Measurements from ENCODE around the gene PTBP2. TPM values are rescaled to one million over a fixed set of nuclear protein-coding genes. Genes with fewer than 3 reads are reported as not detected.
A peak's percentile ranks its signal among the peaks of the same experiment; 100 is the strongest.

The PTBP2 gene
- total and polyA plus RNA-seq, 8 donors = 4.5 to 376 (median 26.0) TPM

GRCh38 chr1:96684744-96685143, 36.8 kb upstream of the PTBP2 start:
- peak in 1 of 2 donors; percentile 10 for DNase-seq
- Histone ChIP-seq H3K36me3 (no peaks in the 10 kb centered on the region), H3K9me3 (no peaks in the 10 kb centered on the region), H3K4me3 (no peak overlapping the region), H3K4me1 (no peaks in the 10 kb centered on the region), H3K27me3 (no peaks in the 10 kb centered on the region), H3K27ac (no peak overlapping the region)
- intact Hi-C loops (cut with DNase I; ENCODE audit: low total_unique reads) = no loop called here
- TF ChIP-seq POLR2AphosphoS5 (IDR thresholded peaks at IDR 0.05) = no peak
- no peak for TF ChIP-seq POLR2A (IDR thresholded peaks at IDR 0.05)
- TF ChIP-seq EP300 (IDR thresholded peaks at IDR 0.05) = no peak
- no peak for TF ChIP-seq CTCF (IDR thresholded peaks at IDR 0.05)

- peak in 1 of 2 donors; percentile 8 for DNase-seq
- Histone ChIP-seq H3K4me3 (no peak overlapping the region), H3K27me3 (no peaks in the 10 kb centered on the region), H3K9me3 (no peaks in the 10 kb centered on the region), H3K4me1 (no peaks in the 10 kb centered on the region), H3K27ac (no peak overlapping the region), H3K36me3 (no peaks in the 10 kb centered on the region)
- TF ChIP-seq EP300 (IDR thresholded peaks at IDR 0.05) (no peak), POLR2AphosphoS5 (IDR thresholded peaks at IDR 0.05) (no peak), POLR2A (IDR thresholded peaks at IDR 0.05) (no peak), CTCF (IDR thresholded peaks at IDR 0.05) (no peak)
- 53 to 70% (median 58%) methylated on average over 1 of the region's 1 CpG for WGBS, 5 donors
- intact Hi-C loops (cut with DNase I; ENCODE audit: low total_unique reads) = no loop called here
Measured at GRCh38 chr1:96688767-96689166, 32.8 kb upstream of the PTBP2 start.

- TF ChIP-seq EP300 (IDR thresholded peaks at IDR 0.05) = no peak
- no peak for TF ChIP-seq POLR2A (IDR thresholded peaks at IDR 0.05)
- no peak for TF ChIP-seq POLR2AphosphoS5 (IDR thresholded peaks at IDR 0.05)
- TF ChIP-seq CTCF (IDR thresholded peaks at IDR 0.05) = no peak
- H3K9me3 ChIP-seq = no peaks in the 10 kb centered on the region
- 85 to 93% (median 87%) methylated on average over 3 of the region's 3 CpGs for WGBS, 5 donors
- no peaks in the 10 kb centered on the region for H3K36me3 ChIP-seq
- no peaks in the 10 kb centered on the region for H3K4me1 ChIP-seq
- intact Hi-C loops (cut with DNase I; ENCODE audit: low total_unique reads) = no loop called here
- H3K4me3 ChIP-seq = no peak overlapping the region
- H3K27ac ChIP-seq = no peak overlapping the region
- H3K27me3 ChIP-seq = no peaks in the 10 kb centered on the region
- no peak for DNase-seq
Measured at GRCh38 chr1:96695954-96696353, 25.6 kb upstream of the PTBP2 start.

- intact Hi-C loops (cut with DNase I; ENCODE audit: low total_unique reads) = no loop called here
- no peak for TF ChIP-seq POLR2A (IDR thresholded peaks at IDR 0.05)
- TF ChIP-seq POLR2AphosphoS5 (IDR thresholded peaks at IDR 0.05) = no peak
- TF ChIP-seq EP300 (IDR thresholded peaks at IDR 0.05) = no peak
- H3K27me3 ChIP-seq = no peaks in the 10 kb centered on the region
- H3K9me3 ChIP-seq = no peaks in the 10 kb centered on the region
- no peaks in the 10 kb centered on the region for H3K4me1 ChIP-seq
- H3K36me3 ChIP-seq = no peaks in the 10 kb centered on the region
- H3K4me3 ChIP-seq = no peak overlapping the region
- WGBS, 5 donors = 44 to 64% (median 53%) methylated on average over 5 of the region's 5 CpGs
- H3K27ac ChIP-seq = no peak overlapping the region
- DNase-seq = no peak
Measured at GRCh38 chr1:96698342-96698983, 23.1 kb upstream of the PTBP2 start.

- H3K36me3 ChIP-seq = no peaks in the 10 kb centered on the region
- WGBS, 5 donors = 58 to 71% (median 67%) methylated on average over 1 of the region's 1 CpG
Measured at GRCh38 chr1:96703186-96703585, 18.4 kb upstream of the PTBP2 start.

More at GRCh38 chr1:96703186-96703585, 18.4 kb upstream of the PTBP2 start:
- Histone ChIP-seq H3K9me3 (no peaks in the 10 kb centered on the region), H3K27ac (no peak overlapping the region), H3K27me3 (no peaks in the 10 kb centered on the region), H3K4me1 (no peaks in the 10 kb centered on the region), H3K4me3 (no peak overlapping the region)
- intact Hi-C loops (cut with DNase I; ENCODE audit: low total_unique reads) = no loop called here
- TF ChIP-seq POLR2AphosphoS5 (IDR thresholded peaks at IDR 0.05) (no peak), EP300 (IDR thresholded peaks at IDR 0.05) (no peak), POLR2A (IDR thresholded peaks at IDR 0.05) (no peak), CTCF (IDR thresholded peaks at IDR 0.05) (no peak)
- no peak for DNase-seq

Measured in stomach (tissue), 9 donors.